HG02610 (cell line): ENCODE results near the gene RALY.

Experiments used
- ATAC-seq: cut with Tn5 transposase; IDR thresholded peaks from one replicate; pipeline ENCODE4 v1.9.1; 2021; ENCODE audit warnings: mild to moderate bottlenecking, moderate library complexity; ENCODE audit not compliant: unreplicated experiment

Gene RALY

GRCh38 chr20:34074101-34074760 lies 80.5 kb downstream of the RALY start:
- no peak for ATAC-seq

GRCh38 chr20:34075647-34076046 lies 81.9 kb downstream of the RALY start:
- ATAC-seq, result no peak

GRCh38 chr20:34076952-34077351 lies 83.2 kb downstream of the RALY start:
- ATAC-seq, result no peak

GRCh38 chr20:34078540-34078939 lies 84.8 kb downstream of the RALY start:
- no peak for ATAC-seq

GRCh38 chr20:34079818-34080217 lies 86.1 kb downstream of the RALY start:
- ATAC-seq, result no peak

- no peak for ATAC-seq
Observed at GRCh38 chr20:34082232-34082887, 88.6 kb downstream of the RALY start.

GRCh38 chr20:34083137-34083536 lies 89.4 kb downstream of the RALY start:
- no peak for ATAC-seq

GRCh38 chr20:34083781-34084180 lies 90.1 kb downstream of the RALY start:
- ATAC-seq, result no peak

- no peak for ATAC-seq
Observed at GRCh38 chr20:34084227-34084923, 90.7 kb downstream of the RALY start.

GRCh38 chr20:34085544-34086040 lies 91.9 kb downstream of the RALY start:
- ATAC-seq, result no peak

GRCh38 chr20:34088305-34089174 lies 94.8 kb downstream of the RALY start:
- ATAC-seq, result no peak

- no peak for ATAC-seq
Observed at GRCh38 chr20:34089175-34089479, 95.4 kb downstream of the RALY start.

- no peak for ATAC-seq
Observed at GRCh38 chr20:34089655-34090345, 96.1 kb downstream of the RALY start.

- no peak for ATAC-seq
Observed at GRCh38 chr20:34090645-34091044, 96.9 kb downstream of the RALY start.

GRCh38 chr20:34091637-34092200 lies 98.0 kb downstream of the RALY start:
- no peak for ATAC-seq

- ATAC-seq, result no peak
Observed at GRCh38 chr20:34093895-34094294, 100.2 kb downstream of the RALY start.

GRCh38 chr20:34095825-34096224 lies 102.1 kb downstream of the RALY start:
- ATAC-seq, result no peak

GRCh38 chr20:34096699-34097444 lies 103.2 kb downstream of the RALY start:
- no peak for ATAC-seq

GRCh38 chr20:34098570-34098969 lies 104.9 kb downstream of the RALY start:
- ATAC-seq, result no peak

- ATAC-seq, result no peak
Observed at GRCh38 chr20:34099675-34100074, 106.0 kb downstream of the RALY start.
